ENCODE results near the gene ZMYND8.
"Not testable (repeated sequence)": the region's sequence is repeated elsewhere in the genome, so short reads cannot be mapped to it uniquely, and the experiment has no call there.

The ZMYND8 gene

DNA sequence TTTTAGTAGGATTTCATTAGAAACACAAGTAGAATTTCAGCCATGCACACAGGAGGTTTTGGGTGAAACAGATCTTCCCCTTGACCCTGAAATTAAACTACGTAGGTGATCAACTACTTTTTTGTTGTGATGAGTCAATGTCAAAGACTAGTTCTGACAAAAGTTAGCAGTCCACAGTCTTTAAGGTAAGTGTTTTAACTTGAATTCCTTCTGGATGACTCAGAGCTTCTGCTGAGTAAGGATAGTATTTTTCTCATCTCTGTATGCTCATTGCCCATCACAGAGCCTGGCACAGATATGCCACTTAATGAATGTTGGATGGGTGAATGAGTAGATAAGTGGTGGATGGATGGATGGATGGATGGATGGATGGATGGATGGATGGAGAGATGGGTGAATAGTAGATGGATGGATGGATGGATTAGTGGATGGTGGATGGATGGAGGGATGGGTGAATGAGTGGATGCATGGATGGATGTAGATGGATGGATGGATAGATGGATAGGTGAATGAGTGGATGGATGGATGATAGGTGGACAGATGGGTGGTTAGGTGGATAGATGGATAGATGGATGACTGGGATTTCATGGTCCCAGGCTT is 165.3 kb downstream of the ZMYND8 start:
- no peak overlapping the region for H3K4me3 ChIP-seq (ENCODE audit: low read depth, low read length)
- no peaks in the 10 kb centered on the region for H3K4me1 ChIP-seq (ENCODE audit: control insufficient read depth, insufficient read depth, low read length)
- H3K27me3 ChIP-seq (ENCODE audit: control insufficient read depth, insufficient read depth, low read length), result no peaks in the 10 kb centered on the region
- no peak overlapping the region for H3K9ac ChIP-seq (ENCODE audit: low read length)
- H3K27ac ChIP-seq (ENCODE audit: low read depth, low read length), result no peak overlapping the region
- H3K9me3 ChIP-seq (ENCODE audit: control insufficient read depth, insufficient read depth, low read depth, low read length), result no peaks in the 10 kb centered on the region
- H3K36me3 ChIP-seq (ENCODE audit: control insufficient read depth, insufficient read depth, low read length), result no peaks in the 10 kb centered on the region

- no peaks in the 10 kb centered on the region for H3K36me3 ChIP-seq (ENCODE audit: control insufficient read depth, insufficient read depth, low read length)
- H3K27me3 ChIP-seq (ENCODE audit: control insufficient read depth, insufficient read depth, low read length), result no peaks in the 10 kb centered on the region
- no peak overlapping the region for H3K27ac ChIP-seq (ENCODE audit: low read depth, low read length)
- no peak overlapping the region for H3K9ac ChIP-seq (ENCODE audit: low read length)
- no peaks in the 10 kb centered on the region for H3K9me3 ChIP-seq (ENCODE audit: control insufficient read depth, insufficient read depth, low read depth, low read length)
- no peak overlapping the region for H3K4me3 ChIP-seq (ENCODE audit: low read depth, low read length)
- H3K4me1 ChIP-seq (ENCODE audit: control insufficient read depth, insufficient read depth, low read length), result no peaks in the 10 kb centered on the region
These were observed 167.4 kb downstream of the ZMYND8 start for GRCh38 chr20:47189060-47189459.

GRCh38 chr20:47188540-47188939 is 168.0 kb downstream of the ZMYND8 start:
- no peak overlapping the region for H3K27ac ChIP-seq (ENCODE audit: low read depth, low read length)
- no peaks in the 10 kb centered on the region for H3K36me3 ChIP-seq (ENCODE audit: control insufficient read depth, insufficient read depth, low read length)
- H3K27me3 ChIP-seq (ENCODE audit: control insufficient read depth, insufficient read depth, low read length), result no peaks in the 10 kb centered on the region
- no peaks in the 10 kb centered on the region for H3K4me1 ChIP-seq (ENCODE audit: control insufficient read depth, insufficient read depth, low read length)
- H3K9ac ChIP-seq (ENCODE audit: low read length), result no peak overlapping the region
- H3K9me3 ChIP-seq (ENCODE audit: control insufficient read depth, insufficient read depth, low read depth, low read length), result no peaks in the 10 kb centered on the region
- H3K4me3 ChIP-seq (ENCODE audit: low read depth, low read length), result no peak overlapping the region

DNA sequence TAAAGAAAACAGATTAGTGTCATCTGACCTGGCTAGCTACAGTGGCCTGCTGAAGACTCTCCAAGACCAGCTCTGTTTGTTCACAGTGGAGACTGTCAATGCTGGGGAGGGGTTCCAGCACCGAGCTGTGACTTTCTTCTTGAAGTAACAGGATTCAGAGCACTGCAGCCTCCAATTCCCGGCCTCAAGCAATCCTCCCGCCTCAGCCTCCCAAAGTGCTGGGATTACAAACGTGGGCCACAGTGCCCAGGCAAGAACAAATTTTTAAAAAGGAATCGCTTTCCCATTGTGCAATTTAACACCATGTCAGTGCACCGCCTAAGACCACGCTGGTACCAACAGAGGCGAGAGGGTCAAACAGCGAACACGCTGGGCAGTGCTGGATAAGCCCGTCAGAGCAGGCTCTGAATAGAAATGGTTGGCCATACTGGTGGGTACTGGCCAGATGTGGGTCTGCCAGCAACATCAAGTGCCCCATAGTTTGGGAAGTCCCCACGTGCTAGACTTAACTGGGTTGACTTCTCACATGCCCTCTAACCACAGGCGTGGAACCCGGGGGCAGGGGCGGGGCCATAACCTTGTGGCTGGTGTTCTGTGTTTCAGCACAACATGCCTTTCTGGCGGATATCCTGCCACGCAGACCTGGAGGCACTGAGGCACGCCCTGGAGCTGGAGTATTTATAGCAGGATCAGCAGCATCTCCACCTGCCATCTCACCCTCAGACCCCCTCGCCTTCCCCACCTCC is 168.9 kb downstream of the ZMYND8 start:
- no peaks in the 10 kb centered on the region for H3K4me1 ChIP-seq (ENCODE audit: control insufficient read depth, insufficient read depth, low read length)
- H3K9me3 ChIP-seq (ENCODE audit: control insufficient read depth, insufficient read depth, low read depth, low read length), result no peaks in the 10 kb centered on the region
- no peak overlapping the region for H3K4me3 ChIP-seq (ENCODE audit: low read depth, low read length)
- H3K9ac ChIP-seq (ENCODE audit: low read length), result no peak overlapping the region
- no peak overlapping the region for H3K27ac ChIP-seq (ENCODE audit: low read depth, low read length)
- no peaks in the 10 kb centered on the region for H3K27me3 ChIP-seq (ENCODE audit: control insufficient read depth, insufficient read depth, low read length)
- H3K36me3 ChIP-seq (ENCODE audit: control insufficient read depth, insufficient read depth, low read length), result no peaks in the 10 kb centered on the region

DNA sequence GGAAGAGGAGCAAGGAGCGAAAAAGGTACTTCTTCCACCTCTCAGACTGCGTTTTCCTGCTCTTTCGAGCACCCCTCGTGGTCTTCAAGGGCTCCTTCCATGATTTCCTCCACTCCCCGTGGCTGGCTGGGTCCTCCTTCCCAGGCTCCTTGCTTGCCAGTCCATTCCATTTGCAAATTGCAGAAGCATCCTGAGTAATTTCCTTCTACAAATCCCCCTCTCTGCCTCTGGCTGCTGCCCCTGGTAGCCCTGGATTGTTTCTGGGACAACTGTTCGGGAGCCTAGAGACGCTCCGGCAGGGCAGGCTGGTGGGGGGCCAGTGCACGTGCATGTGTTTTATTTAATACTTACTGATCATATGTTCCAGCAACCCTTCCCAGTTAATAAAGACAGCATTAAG is 173.1 kb downstream of the ZMYND8 start:
- Histone ChIP-seq H3K27me3 (ENCODE audit: control insufficient read depth, insufficient read depth, low read length) (no peaks in the 10 kb centered on the region), H3K9me3 (ENCODE audit: control insufficient read depth, insufficient read depth, low read depth, low read length) (no peaks in the 10 kb centered on the region), H3K27ac (ENCODE audit: low read depth, low read length) (no peak overlapping the region), H3K4me3 (ENCODE audit: low read depth, low read length) (no peak overlapping the region), H3K36me3 (ENCODE audit: control insufficient read depth, insufficient read depth, low read length) (no peaks in the 10 kb centered on the region), H3K9ac (ENCODE audit: low read length) (no peak overlapping the region), H3K4me1 (ENCODE audit: control insufficient read depth, insufficient read depth, low read length) (no peaks in the 10 kb centered on the region)

DNA sequence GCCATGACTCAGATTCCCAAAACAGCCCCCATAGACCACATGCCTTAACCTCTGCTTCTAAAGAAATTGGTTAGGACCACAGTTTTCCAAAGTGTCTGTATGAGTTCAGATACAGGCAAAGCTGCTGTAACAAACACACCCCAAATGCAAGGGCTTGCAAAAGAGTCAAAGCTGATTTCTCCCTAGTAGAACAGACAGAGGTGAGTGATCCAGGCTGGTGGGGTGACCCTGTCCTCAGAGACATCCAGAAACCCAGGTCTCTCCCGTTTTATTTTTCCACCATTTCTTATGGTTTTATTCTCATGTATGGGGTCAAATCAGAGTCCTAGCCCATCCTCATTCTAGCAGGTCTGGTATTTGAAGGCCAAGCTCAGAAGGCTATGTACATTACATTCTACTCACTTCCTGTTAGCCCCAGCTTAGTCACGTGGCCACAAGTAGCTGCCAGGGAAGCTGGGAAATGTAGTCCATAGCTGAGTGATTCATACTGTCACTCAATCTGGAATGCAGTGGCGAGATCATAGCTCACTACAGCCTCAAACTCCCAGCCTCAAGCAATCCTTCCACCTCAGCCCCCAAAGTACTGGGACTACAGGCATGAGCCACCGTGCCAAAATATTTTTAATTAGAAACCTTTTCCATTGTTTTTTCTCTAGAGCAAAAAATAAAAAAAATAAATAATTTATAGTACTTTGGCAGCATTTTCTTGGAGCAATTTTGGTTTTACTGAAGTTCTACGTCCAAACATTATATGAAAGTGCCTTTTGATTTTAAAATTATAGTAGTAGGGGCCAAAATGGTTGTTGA is 175.2 kb downstream of the ZMYND8 start:
- H3K27me3 ChIP-seq (ENCODE audit: control insufficient read depth, insufficient read depth, low read length), result no peaks in the 10 kb centered on the region
- no peak overlapping the region for H3K27ac ChIP-seq (ENCODE audit: low read depth, low read length)
- H3K9ac ChIP-seq (ENCODE audit: low read length), result no peak overlapping the region
- H3K4me3 ChIP-seq (ENCODE audit: low read depth, low read length), result no peak overlapping the region
- no peaks in the 10 kb centered on the region for H3K36me3 ChIP-seq (ENCODE audit: control insufficient read depth, insufficient read depth, low read length)
- H3K9me3 ChIP-seq (ENCODE audit: control insufficient read depth, insufficient read depth, low read depth, low read length), result no peaks in the 10 kb centered on the region
- no peaks in the 10 kb centered on the region for H3K4me1 ChIP-seq (ENCODE audit: control insufficient read depth, insufficient read depth, low read length)

DNA sequence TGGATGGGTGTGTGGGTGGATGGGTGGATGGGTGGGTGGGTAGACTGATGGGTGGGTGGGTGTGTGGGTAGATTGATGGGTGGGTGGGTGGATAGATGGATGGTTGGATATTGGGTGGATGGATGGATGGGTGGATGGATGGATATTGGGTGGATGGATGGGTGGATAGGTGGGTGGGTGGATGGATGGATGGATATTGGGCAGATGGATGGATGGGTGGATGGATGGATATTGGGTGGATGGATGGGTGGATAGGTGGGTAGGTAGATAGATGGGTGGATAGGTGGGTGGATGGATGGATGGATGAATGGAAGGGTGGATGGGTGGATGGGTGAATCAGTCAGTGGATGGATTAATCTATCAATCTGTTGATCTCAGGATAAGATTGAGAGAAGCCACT is 177.2 kb downstream of the ZMYND8 start:
- no peaks in the 10 kb centered on the region for H3K27me3 ChIP-seq (ENCODE audit: control insufficient read depth, insufficient read depth, low read length)

GRCh38 chr20:47178851-47179250 is 177.6 kb downstream of the ZMYND8 start:
- Histone ChIP-seq H3K27ac (ENCODE audit: low read depth, low read length) (no peak overlapping the region), H3K36me3 (ENCODE audit: control insufficient read depth, insufficient read depth, low read length) (no peaks in the 10 kb centered on the region), H3K9me3 (ENCODE audit: control insufficient read depth, insufficient read depth, low read depth, low read length) (no peaks in the 10 kb centered on the region)

More for the DNA sequence above, 177.2 kb downstream of the ZMYND8 start:
- Histone ChIP-seq H3K4me1 (ENCODE audit: control insufficient read depth, insufficient read depth, low read length) (no peaks in the 10 kb centered on the region), H3K9me3 (ENCODE audit: control insufficient read depth, insufficient read depth, low read depth, low read length) (no peaks in the 10 kb centered on the region), H3K36me3 (ENCODE audit: control insufficient read depth, insufficient read depth, low read length) (no peaks in the 10 kb centered on the region), H3K4me3 (ENCODE audit: low read depth, low read length) (no peak overlapping the region), H3K9ac (ENCODE audit: low read length) (no peak overlapping the region), H3K27ac (ENCODE audit: low read depth, low read length) (no peak overlapping the region)

GRCh38 chr20:47178277-47178676 is 178.2 kb downstream of the ZMYND8 start:
- Histone ChIP-seq H3K4me3 (ENCODE audit: low read depth, low read length) (no peak overlapping the region), H3K27ac (ENCODE audit: low read depth, low read length) (no peak overlapping the region), H3K27me3 (ENCODE audit: control insufficient read depth, insufficient read depth, low read length) (no peaks in the 10 kb centered on the region), H3K9ac (ENCODE audit: low read length) (no peak overlapping the region), H3K9me3 (ENCODE audit: control insufficient read depth, insufficient read depth, low read depth, low read length) (no peaks in the 10 kb centered on the region), H3K4me1 (ENCODE audit: control insufficient read depth, insufficient read depth, low read length) (no peaks in the 10 kb centered on the region), H3K36me3 (ENCODE audit: control insufficient read depth, insufficient read depth, low read length) (no peaks in the 10 kb centered on the region)

More at GRCh38 chr20:47178851-47179250, 177.6 kb downstream of the ZMYND8 start:
- no peaks in the 10 kb centered on the region for H3K27me3 ChIP-seq (ENCODE audit: control insufficient read depth, insufficient read depth, low read length)
- no peaks in the 10 kb centered on the region for H3K4me1 ChIP-seq (ENCODE audit: control insufficient read depth, insufficient read depth, low read length)
- no peak overlapping the region for H3K4me3 ChIP-seq (ENCODE audit: low read depth, low read length)
- no peak overlapping the region for H3K9ac ChIP-seq (ENCODE audit: low read length)

DNA sequence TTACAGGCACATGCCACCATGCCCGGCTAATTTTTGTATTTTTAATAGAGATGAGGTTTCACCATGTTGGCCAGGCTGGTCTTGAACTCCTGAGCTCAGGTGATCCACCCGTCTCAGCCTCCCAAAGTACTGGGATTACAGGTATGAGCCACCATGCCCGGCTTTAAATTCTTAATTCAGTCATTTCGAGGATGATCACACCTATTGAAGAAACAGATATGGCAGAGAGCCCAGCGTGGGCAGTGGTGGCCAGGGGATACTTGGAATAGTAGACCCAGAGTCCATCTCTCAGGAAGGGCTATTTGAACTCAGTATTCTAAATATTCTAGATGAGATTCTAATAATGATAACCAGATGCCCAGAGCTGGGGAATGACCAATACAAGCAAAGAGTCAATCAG is 180.3 kb downstream of the ZMYND8 start:
- H3K36me3 ChIP-seq (ENCODE audit: control insufficient read depth, insufficient read depth, low read length); H3K9me3 ChIP-seq (ENCODE audit: control insufficient read depth, insufficient read depth, low read depth, low read length); H3K27ac ChIP-seq (ENCODE audit: low read depth, low read length); H3K4me3 ChIP-seq (ENCODE audit: low read depth, low read length); H3K4me1 ChIP-seq (ENCODE audit: control insufficient read depth, insufficient read depth, low read length); H3K27me3 ChIP-seq (ENCODE audit: control insufficient read depth, insufficient read depth, low read length); H3K9ac ChIP-seq (ENCODE audit: low read length): not testable (repeated sequence)

- no peaks in the 10 kb centered on the region for H3K9me3 ChIP-seq (ENCODE audit: control insufficient read depth, insufficient read depth, low read depth, low read length)
- no peaks in the 10 kb centered on the region for H3K27me3 ChIP-seq (ENCODE audit: control insufficient read depth, insufficient read depth, low read length)
- H3K4me3 ChIP-seq (ENCODE audit: low read depth, low read length), result no peak overlapping the region
- H3K9ac ChIP-seq (ENCODE audit: low read length), result no peak overlapping the region
- no peaks in the 10 kb centered on the region for H3K4me1 ChIP-seq (ENCODE audit: control insufficient read depth, insufficient read depth, low read length)
- H3K36me3 ChIP-seq (ENCODE audit: control insufficient read depth, insufficient read depth, low read length), result no peaks in the 10 kb centered on the region
- H3K27ac ChIP-seq (ENCODE audit: low read depth, low read length), result no peak overlapping the region
These were observed 181.0 kb downstream of the ZMYND8 start for GRCh38 chr20:47175493-47175892.

All from HUES6 (cell line).